Measurements from ENCODE around the gene UBR1.
"Not testable (repeated sequence)": the region's sequence is repeated elsewhere in the genome, so short reads cannot be mapped to it uniquely, and the experiment has no call there.

Gene UBR1

GRCh38 chr15:43046484-43046883 lies 59.4 kb downstream of the UBR1 start:
- DNase-seq: no peak

GRCh38 chr15:43042885-43043284 lies 63.0 kb downstream of the UBR1 start:
- DNase-seq: no peak

GRCh38 chr15:43041085-43041484 lies 64.8 kb downstream of the UBR1 start:
- DNase-seq: not testable (repeated sequence)

- DNase-seq: not testable (repeated sequence)
Measured at GRCh38 chr15:43035240-43035639, 70.6 kb downstream of the UBR1 start.

GRCh38 chr15:43029476-43029875 lies 76.4 kb downstream of the UBR1 start:
- no peak for DNase-seq

- no peak for DNase-seq
Measured at GRCh38 chr15:43025150-43025549, 80.7 kb downstream of the UBR1 start.

GRCh38 chr15:43014671-43015070 lies 91.2 kb downstream of the UBR1 start:
- DNase-seq: not testable (repeated sequence)

GRCh38 chr15:43009206-43009605 lies 96.6 kb downstream of the UBR1 start:
- DNase-seq: no peak

GRCh38 chr15:43008150-43008549 lies 97.7 kb downstream of the UBR1 start:
- DNase-seq: no peak

- DNase-seq: no peak
Measured at GRCh38 chr15:43007551-43007950, 98.3 kb downstream of the UBR1 start.

GRCh38 chr15:43006991-43007390 lies 98.8 kb downstream of the UBR1 start:
- DNase-seq: no peak

GRCh38 chr15:43004886-43005595 lies 100.8 kb downstream of the UBR1 start:
- not testable (repeated sequence) for DNase-seq

GRCh38 chr15:42999201-42999779 lies 106.5 kb downstream of the UBR1 start:
- no peak for DNase-seq

- no peak for DNase-seq
Measured at GRCh38 chr15:42996871-42997270, 109.0 kb downstream of the UBR1 start.

GRCh38 chr15:42994546-42994945 lies 111.3 kb downstream of the UBR1 start:
- DNase-seq: no peak

GRCh38 chr15:42992626-42993025 lies 113.2 kb downstream of the UBR1 start:
- no peak for DNase-seq

GRCh38 chr15:42986693-42987342 lies 119.0 kb downstream of the UBR1 start:
- DNase-seq: no peak

GRCh38 chr15:42984493-42985034 lies 121.3 kb downstream of the UBR1 start:
- peak; percentile 13 for DNase-seq

GRCh38 chr15:42979113-42979512 lies 126.7 kb downstream of the UBR1 start:
- not testable (repeated sequence) for DNase-seq

- DNase-seq: no peak
Measured at GRCh38 chr15:42974202-42974862, 131.5 kb downstream of the UBR1 start.

GRCh38 chr15:42973114-42973513 lies 132.7 kb downstream of the UBR1 start:
- DNase-seq: no peak

- no peak for DNase-seq
Measured at GRCh38 chr15:42971830-42972229, 134.0 kb downstream of the UBR1 start.

GRCh38 chr15:42964476-42964875 lies 141.4 kb downstream of the UBR1 start:
- DNase-seq: no peak
